RWPE2 (cell line): ENCODE data around the gene SLC26A1.

Source experiments
- ATAC-seq: fragments of 200-7000 bp; cut with Tn5 transposase; 3 replicates; pipeline ENCODE4 v1.9.1; 2021; ENCODE audit warnings: low read depth
- DNase-seq: peaks from one replicate; pipeline ENCODE4 v3.0.0-alpha.2; 2020; ENCODE audit warnings: low spot score
- H3K27ac ChIP-seq: fragments of 450-650 bp; 2 replicates; pipeline ENCODE4 v1.5.1; 2017; ENCODE audit warnings: mild to moderate bottlenecking; ENCODE audit not compliant: poor library complexity, severe bottlenecking
- H3K27me3 ChIP-seq: fragments of 250-450 bp; sonication (Bioruptor Pico); 2 replicates; pipeline ENCODE4 v1.5.1; 2021; ENCODE audit warnings: mild to moderate bottlenecking, moderate library complexity; ENCODE audit not compliant: insufficient read depth, poor library complexity, severe bottlenecking
- H3K36me3 ChIP-seq: fragments of 250-450 bp; sonication (Bioruptor Pico); 2 replicates; pipeline ENCODE4 v1.5.1; 2020; ENCODE audit warnings: low read depth, mild to moderate bottlenecking, moderate library complexity
- H3K4me1 ChIP-seq: fragments of 250-450 bp; sonication (Bioruptor Pico); 2 replicates; pipeline ENCODE4 v1.5.1; 2021; ENCODE audit warnings: mild to moderate bottlenecking, moderate library complexity; ENCODE audit not compliant: insufficient read depth, poor library complexity, severe bottlenecking
- H3K4me3 ChIP-seq: fragments of 250-450 bp; sonication (Bioruptor Pico); 2 replicates; pipeline ENCODE4 v1.5.1; 2021; ENCODE audit warnings: mild to moderate bottlenecking, moderate library complexity; ENCODE audit not compliant: severe bottlenecking
- H3K9me3 ChIP-seq: fragments of 250-450 bp; sonication (Bioruptor Pico); 2 replicates; pipeline ENCODE4 v1.5.1; 2021; ENCODE audit warnings: mild to moderate bottlenecking, moderate library complexity; ENCODE audit not compliant: severe bottlenecking
- TF ChIP-seq, protein P1 (sequence below): fragments of 450-650 bp; IDR thresholded peaks from one replicate; pipeline ENCODE4 v1.5.1; 2017; ENCODE audit warnings: mild to moderate bottlenecking, moderate library complexity; ENCODE audit not compliant: poor library complexity, severe bottlenecking

SLC26A1 gene

DNA sequence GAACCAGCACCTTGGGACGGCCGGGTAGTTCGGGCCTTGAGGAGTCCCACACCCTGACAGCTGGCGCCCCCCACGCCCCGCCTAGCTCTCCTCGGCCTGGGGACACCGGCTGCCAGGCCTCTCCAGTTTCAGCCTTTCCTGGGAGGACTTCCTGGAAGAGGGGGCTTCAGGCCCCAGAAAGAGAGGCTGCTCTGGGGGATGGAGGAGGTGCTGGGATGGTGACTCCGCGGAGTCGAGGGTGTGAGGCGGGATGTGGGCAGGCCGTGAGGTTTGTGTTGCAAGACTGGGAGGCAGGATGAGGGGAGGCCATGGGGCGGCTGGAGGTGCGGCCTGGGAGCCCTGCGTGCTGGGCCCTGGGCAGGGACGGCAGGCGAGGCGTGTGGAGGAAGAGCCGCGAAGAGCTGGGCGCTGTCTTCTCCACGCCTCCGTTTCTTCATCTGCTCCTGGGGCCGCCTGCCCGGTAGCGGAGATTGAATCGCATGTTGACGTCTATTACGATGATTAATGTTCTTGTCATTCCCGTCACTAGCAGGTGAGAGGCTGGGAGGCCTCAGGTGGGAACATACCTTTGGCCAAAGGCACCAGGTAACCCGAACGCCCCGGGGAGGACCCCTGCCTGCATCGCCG is 17.3 kb upstream of the SLC26A1 start:
- TF ChIP-seq, protein P1, sequence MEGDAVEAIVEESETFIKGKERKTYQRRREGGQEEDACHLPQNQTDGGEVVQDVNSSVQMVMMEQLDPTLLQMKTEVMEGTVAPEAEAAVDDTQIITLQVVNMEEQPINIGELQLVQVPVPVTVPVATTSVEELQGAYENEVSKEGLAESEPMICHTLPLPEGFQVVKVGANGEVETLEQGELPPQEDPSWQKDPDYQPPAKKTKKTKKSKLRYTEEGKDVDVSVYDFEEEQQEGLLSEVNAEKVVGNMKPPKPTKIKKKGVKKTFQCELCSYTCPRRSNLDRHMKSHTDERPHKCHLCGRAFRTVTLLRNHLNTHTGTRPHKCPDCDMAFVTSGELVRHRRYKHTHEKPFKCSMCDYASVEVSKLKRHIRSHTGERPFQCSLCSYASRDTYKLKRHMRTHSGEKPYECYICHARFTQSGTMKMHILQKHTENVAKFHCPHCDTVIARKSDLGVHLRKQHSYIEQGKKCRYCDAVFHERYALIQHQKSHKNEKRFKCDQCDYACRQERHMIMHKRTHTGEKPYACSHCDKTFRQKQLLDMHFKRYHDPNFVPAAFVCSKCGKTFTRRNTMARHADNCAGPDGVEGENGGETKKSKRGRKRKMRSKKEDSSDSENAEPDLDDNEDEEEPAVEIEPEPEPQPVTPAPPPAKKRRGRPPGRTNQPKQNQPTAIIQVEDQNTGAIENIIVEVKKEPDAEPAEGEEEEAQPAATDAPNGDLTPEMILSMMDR = no peak
- Histone ChIP-seq H3K4me3 (peak overlapping the region; percentile 39), H3K27me3 (peaks cover 21% of the 10 kb centered on the region), H3K9me3 (no peaks in the 10 kb centered on the region), H3K4me1 (peaks cover 5% of the 10 kb centered on the region), H3K36me3 (no peaks in the 10 kb centered on the region), H3K27ac (peak overlapping the region; percentile 70)
- ATAC-seq (peak; percentile 75), DNase-seq (peak; percentile 87)

DNA sequence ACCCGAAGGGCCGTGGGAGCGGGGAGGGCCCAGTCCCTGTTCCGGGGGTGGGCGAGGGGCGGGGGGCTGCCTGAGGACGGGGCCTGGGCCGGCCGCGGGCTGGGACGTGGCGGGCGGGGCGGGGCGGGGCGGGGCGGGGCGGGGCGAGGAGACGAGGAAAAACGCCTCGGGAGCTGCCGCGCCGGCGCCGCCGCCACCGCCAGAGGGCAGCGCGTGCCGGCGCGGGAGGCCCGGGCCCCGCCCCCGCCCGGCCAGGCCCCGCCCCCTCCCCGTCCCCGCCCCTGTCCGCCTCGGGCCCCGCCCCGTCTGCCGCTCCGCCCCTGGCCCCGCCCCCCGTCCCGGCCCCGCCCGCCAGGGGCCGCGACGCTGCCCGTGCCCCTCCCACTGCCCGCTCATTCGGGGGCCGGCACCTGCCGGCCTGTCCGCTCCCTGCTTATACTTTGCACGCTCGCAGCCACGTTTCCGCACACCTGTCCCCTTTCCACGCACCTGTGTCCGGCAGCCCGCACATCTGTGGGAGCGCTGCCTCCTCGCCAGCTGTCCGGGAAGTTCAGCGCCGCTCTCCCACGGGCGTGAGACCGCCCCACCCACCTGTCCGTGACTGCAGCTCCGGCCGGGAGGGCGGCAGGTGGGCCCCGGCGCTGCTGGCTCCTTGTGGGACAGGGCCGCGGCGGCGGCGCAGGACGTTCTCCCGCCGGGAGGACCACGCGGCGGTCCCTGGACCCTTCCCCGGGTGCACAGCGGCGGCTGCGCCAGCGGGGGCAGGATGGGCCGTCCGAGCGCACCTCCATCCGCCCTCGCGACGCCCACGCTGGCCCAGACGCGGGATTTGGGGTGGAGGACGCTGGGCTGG is 16.6 kb upstream of the SLC26A1 start:
- H3K9me3 ChIP-seq = no peaks in the 10 kb centered on the region
- peaks cover 28% of the 10 kb centered on the region for H3K27me3 ChIP-seq
- peak overlapping the region; percentile 39 for H3K4me3 ChIP-seq
- no peaks in the 10 kb centered on the region for H3K36me3 ChIP-seq
- TF ChIP-seq, protein P1 = no peak
- H3K27ac ChIP-seq = peak overlapping the region; percentile 70
- no peak for DNase-seq
- peaks cover 5% of the 10 kb centered on the region for H3K4me1 ChIP-seq
- ATAC-seq = peak; percentile 2; the same call in 2 of the 3 replicates

DNA sequence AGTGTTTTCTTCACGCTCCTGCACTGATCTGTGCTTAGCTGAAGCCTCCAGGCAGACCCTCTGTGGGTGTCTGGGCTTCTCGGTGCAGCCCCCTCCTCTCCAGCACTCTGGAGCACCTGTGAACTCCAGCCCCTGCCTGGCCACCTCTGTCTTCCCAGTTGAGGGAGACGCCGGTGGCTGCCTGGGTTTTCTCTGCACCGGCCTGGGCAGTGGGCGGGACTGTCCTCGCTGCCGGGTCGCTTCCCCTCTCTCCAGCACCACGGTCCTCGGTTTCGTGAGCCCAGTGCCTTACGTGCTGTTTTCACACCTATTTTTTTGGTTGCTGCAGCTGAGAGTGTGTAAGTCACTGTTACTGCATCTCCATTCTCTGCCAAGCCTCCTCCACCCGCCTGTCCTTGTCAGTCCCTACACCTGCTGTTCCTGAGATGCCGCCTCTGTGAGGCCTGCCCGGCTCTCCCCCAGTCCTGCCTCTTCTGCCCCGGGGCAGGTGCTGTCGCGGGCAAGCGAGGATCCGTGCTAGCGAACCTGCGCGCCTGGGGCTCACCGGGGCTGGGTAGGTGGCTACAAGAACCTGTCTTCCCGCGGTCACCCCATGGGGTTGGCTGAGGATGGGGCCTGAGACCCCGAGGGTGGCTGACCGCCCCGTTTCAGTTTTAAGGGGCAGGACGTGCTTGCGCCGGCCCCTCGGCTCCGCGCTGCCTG is 15.8 kb upstream of the SLC26A1 start:
- peaks cover 5% of the 10 kb centered on the region for H3K4me1 ChIP-seq

DNA sequence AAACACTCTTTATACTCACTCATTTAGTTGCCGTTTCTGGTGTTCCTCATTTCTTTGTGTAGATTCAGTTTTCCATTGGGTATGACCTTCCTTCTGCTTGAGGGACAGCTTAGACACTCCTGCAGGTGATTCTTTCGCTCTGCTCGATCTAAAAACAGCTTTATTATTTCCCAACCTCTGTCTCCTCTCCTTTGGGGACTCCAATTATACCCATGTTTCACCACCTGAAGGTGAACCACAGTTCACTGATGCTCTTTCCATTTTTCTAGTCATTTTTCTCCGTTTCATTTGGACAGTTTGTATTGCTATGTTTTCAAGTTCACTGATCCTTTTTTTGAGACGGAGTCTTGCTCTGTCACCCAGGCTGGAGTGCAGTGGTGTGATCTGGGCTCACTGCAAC is 13.7 kb upstream of the SLC26A1 start:
- H3K27ac ChIP-seq = no peak overlapping the region
- no peaks in the 10 kb centered on the region for H3K36me3 ChIP-seq
- DNase-seq (no peak), ATAC-seq (no peak)
- no peak overlapping the region for H3K4me3 ChIP-seq
- TF ChIP-seq, protein P1 = no peak
- H3K9me3 ChIP-seq = no peaks in the 10 kb centered on the region
- H3K4me1 ChIP-seq = peaks cover 5% of the 10 kb centered on the region
- peaks cover 55% of the 10 kb centered on the region for H3K27me3 ChIP-seq

More for the DNA sequence above, 15.8 kb upstream of the SLC26A1 start:
- H3K9me3 ChIP-seq = no peaks in the 10 kb centered on the region
- DNase-seq (no peak), ATAC-seq (no peak)
- TF ChIP-seq, protein P1 = no peak
- H3K4me3 ChIP-seq = peak overlapping the region; percentile 39
- H3K36me3 ChIP-seq = no peaks in the 10 kb centered on the region
- peaks cover 35% of the 10 kb centered on the region for H3K27me3 ChIP-seq
- no peak overlapping the region for H3K27ac ChIP-seq
